HG02763 (cell line): Measurements from ENCODE around the gene MLPH.
A peak's percentile ranks its signal among the peaks of the same experiment; 100 is the strongest.

Experiments used
- ATAC-seq: cut with Tn5 transposase; IDR thresholded peaks from one replicate; pipeline ENCODE4 v1.9.1; 2021; ENCODE audit warnings: mild to moderate bottlenecking, moderate library complexity; ENCODE audit not compliant: unreplicated experiment

Gene MLPH

GRCh38 chr2:237540223-237540775 lies 53.2 kb downstream of the MLPH start:
- ATAC-seq = no peak

GRCh38 chr2:237540823-237541222 lies 53.8 kb downstream of the MLPH start:
- ATAC-seq = no peak

DNA sequence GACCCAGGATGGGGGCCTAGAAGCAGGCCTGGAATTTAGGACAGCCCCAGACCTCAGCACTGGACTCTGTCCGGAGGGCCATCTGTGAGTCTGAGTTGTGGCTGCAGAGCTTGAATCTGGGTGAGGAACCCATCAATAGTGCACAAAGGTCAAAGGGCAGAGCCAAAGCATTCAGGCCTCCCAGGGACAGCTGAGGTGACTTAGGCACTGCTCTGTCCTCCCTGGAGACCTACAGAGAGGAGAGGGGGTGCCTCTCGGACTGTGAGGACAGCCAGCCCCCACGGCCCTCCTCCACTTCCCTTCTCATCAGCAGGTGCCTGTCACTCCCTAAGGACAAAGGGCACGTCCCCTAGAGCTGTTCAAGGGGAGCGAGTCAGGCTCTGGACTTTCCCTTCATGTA lies 54.2 kb downstream of the MLPH start:
- no peak for ATAC-seq

GRCh38 chr2:237542001-237542704 lies 55.1 kb downstream of the MLPH start:
- ATAC-seq = no peak

DNA sequence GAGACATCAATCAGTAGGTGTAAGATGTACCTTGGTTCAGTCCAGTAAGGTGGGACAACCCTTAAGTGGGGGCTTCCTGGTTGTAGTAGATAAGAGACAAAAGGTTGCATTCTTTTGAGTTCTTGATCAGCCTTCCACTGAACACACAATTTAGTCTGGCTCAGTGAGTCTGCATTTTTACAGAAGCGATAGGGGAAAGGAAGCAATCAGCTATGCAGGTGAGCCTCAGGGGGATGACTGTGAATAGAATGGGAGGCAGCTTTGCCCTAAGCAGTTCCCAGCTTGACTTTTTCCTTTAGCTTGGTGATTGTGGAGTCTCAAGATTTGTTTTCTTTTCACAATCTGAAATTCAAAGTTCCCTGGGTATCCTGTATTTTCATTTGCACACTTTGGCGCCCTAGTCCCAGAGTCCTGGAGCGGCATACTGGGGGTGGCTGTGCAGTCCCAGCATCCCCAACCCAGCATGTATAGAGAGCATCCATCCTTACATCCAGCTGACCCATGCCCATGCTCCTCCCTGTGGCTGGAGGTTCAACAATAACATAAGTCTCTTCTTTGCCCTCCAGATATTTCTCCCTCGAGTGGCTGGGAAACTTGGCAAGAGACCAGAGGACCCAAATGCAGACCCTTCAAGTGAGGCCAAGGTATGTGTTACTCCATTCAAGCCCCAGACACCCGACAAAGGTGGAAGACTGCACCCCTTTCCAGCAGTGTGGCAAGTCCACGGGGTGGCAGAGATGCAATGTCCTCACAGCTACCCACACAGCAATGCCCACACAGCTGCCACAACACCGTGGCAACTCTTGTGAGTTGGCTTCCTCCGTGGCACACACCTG lies 59.2 kb downstream of the MLPH start:
- no peak for ATAC-seq

DNA sequence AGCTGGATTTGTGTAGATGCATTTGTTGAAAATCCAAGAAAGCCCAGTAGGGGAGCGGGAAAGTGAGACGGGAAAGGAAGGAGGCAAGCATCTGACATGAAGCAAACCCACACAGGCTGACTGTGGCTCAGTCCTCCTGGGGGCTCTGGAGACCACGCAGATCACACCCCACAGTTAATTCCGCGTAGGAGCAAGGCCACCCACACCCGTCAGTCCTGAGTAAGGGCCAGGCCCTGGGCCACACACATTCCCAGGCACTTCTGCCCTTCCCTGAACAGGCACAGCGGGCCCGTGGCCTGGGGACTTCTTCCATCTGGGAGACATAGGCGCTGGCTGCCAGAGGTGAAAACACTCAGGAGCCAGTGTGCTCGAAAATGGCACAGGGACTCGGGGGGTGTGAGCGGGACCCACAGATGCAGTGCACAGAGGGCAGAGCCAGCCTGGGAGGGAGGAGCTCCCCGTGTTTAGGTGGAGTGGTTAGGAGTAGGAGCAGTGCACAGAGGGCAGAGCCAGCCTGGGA lies 59.9 kb downstream of the MLPH start:
- no peak for ATAC-seq

- no peak for ATAC-seq
These were observed 60.9 kb downstream of the MLPH start for GRCh38 chr2:237547841-237548416.

GRCh38 chr2:237549216-237549615 lies 62.2 kb downstream of the MLPH start:
- no peak for ATAC-seq

- no peak for ATAC-seq
These were observed 62.8 kb downstream of the MLPH start for GRCh38 chr2:237549643-237550415.

DNA sequence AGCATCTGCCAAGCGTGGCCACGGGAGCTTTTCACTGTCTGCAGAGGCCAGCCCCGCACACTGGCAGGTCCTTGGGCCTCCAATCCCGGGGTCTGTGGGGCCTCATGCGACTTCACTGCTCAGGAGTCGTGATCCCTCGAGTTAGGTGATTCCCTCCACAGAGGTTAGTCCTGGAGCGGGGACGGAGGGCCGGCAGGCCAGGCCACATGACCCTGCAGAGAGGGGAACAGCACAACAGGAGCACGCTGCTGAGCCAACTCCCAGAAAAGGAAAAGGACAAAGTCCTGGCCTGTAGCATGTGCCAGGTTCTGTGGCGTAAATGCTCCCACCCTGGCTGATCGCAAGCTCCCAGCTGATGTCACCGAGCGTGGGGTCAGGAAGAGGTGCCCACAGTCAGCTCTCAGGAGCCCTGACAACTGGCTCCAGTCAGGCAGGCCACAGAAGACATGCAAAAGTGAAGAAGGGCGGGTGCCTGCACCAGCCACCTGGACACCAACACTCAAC lies 64.1 kb downstream of the MLPH start:
- ATAC-seq = no peak

DNA sequence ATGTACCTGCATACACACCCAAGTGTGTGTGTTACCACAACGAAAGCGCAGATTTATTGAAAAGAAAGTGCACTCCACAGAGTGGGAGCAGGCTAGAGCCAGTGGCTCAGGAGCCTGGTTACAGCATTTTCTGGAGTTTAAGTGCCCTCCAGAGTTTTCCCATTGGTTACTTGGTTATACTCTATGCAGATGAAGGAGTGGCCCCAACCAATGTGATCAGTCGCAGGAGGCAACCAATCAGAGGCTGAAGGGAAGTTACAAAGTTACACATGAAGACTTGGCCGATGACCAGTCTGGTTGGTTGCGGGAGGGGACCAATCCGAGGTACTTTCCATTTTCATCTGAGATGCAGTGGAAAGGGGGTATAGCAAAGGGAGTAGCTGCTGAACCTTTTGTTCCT lies 65.9 kb downstream of the MLPH start:
- ATAC-seq = no peak

DNA sequence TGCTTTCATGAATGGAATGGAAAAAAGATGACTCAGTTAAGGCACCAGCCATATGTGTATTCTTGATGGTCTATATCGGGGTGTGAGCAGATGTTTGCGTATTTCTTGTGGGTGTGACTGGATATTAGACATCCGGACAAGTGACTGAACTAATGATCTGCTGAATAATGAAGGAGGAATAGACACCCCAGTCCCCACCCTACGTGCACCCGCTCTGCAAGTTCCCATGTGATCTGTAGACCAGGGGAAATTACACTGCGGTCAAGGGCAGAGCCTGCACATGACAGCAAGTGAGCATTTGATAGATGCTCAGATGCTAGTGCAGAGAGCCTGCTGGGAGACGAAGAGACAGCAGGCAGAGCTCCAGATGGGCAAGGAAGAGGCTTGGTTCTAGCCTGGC lies 66.9 kb downstream of the MLPH start:
- ATAC-seq = no peak

GRCh38 chr2:237555560-237555959 lies 68.5 kb downstream of the MLPH start:
- no peak for ATAC-seq

- ATAC-seq = peak; percentile 95
These were observed 70.0 kb downstream of the MLPH start for GRCh38 chr2:237556773-237557632.

- no peak for ATAC-seq
These were observed 70.6 kb downstream of the MLPH start for GRCh38 chr2:237557633-237558015.

DNA sequence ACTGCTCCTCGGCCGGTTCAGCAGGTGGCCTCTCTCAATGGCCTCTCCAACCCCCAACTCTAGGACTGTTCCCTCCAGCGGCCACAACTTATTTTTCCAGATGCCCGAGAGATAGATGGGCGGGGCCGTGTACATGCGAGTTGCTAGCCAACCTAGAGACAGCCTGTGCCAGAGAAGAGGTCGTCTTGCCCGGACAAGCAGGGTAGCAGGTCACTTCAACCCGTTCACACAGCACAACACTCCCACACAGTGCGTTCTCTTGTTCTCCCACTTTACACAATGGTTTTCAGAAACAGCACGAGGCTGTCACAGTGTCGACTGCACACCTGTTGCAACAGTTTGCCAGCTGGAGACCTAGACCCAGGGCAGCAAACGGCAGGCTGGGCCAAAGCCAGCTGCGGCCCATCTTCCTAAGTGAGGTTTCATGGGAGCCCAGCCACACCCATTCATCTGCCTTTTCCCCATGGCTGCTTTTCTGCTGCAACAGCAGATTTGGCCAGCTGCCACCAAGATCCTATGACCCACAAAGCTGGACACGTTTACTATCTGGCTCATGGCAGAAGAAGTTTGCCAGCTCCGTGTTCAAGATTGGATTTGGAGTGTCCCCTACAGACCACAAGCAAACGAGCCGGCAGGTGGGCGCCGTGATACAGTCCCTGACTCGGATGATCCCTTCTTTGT lies 72.0 kb downstream of the MLPH start:
- no peak for ATAC-seq

- ATAC-seq = no peak
These were observed 74.2 kb downstream of the MLPH start for GRCh38 chr2:237561221-237561620.

DNA sequence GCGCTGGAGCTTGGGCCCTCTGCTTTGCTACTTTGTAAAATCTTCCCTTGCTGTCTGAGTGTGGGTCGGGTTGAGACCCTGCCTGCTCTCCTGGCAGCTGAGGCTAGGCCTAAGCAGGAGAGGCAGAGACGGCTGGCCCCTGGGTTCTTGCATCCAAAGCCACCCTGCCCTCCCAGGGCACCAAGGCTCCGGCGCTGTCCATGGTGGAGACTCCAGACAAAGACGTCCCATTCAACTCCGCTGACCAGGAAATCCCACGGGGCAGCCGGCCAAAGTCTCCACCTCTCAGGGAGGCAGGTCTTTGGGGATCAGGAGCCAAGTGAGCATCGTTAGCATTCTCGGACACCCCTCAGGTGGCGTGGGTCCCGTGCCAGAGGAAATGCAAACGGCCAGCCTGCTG lies 76.8 kb downstream of the MLPH start:
- ATAC-seq = no peak

GRCh38 chr2:237564526-237565131 lies 77.6 kb downstream of the MLPH start:
- no peak for ATAC-seq
